ENCODE data around the gene SPX. TPM values are rescaled to one million over a fixed set of nuclear protein-coding genes. Genes with fewer than 3 reads are reported as not detected.

Gene SPX, protein sequence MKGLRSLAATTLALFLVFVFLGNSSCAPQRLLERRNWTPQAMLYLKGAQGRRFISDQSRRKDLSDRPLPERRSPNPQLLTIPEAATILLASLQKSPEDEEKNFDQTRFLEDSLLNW
- 1 to 10 TPM in 1 of 8 experiments, under 1 TPM in 7; 0.17 to 3.4 (median 0.29) TPM for total RNA-seq

DNA sequence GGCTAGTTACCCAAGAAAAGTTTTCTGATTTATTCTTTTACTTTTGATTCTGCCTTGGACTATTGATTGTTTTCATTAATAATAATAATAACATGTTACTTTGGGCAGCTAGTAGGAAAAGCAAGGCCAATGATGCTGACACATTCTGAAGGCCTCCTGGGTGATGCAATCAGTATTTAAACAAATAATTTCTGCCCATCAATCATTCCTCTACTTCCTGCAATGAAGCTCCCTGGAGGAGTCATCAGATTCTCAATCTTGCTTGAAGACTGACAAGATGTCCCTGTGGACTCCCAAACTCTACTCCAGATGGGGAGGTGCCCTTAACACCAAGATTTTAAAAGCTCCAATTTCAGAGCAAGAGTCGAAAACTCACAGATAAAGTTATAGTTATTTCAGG lies at the start of gene SPX:
Gene SPX, plus strand, starts transcription at position 244 of the 400 bp plus-strand sequence. CDS start 177 bp downstream, outside the sequence.
- Histone ChIP-seq H3K4me3 (peak within 1 kb of the TSS in 4 of 5 donors; percentile 43 to 51 (median 48)), H3K27ac (no peak within 1 kb of the TSS), H3K4me1 (replicated peaks in 1 of 2) (peaks cover 0 to 6% of the 10 kb centered on the region in 2 donors)
- ATAC-seq (replicated peaks in 6 of 8), result no peak
- 50 to 100% (median 79%) methylated on average over 1 of the region's 1 CpG; no CpG with 5 or more reads in 2 of the 10 experiments for WGBS, 10 experiments
- in situ Hi-C loops (cut with MboI; ENCODE audit: low pct_unique_long_range_greater_than_20kb in 2 of 9, low sequenced_read_pairs in 9 of 9, unreplicated experiment in 9 of 9), result no loop called here

DNA sequence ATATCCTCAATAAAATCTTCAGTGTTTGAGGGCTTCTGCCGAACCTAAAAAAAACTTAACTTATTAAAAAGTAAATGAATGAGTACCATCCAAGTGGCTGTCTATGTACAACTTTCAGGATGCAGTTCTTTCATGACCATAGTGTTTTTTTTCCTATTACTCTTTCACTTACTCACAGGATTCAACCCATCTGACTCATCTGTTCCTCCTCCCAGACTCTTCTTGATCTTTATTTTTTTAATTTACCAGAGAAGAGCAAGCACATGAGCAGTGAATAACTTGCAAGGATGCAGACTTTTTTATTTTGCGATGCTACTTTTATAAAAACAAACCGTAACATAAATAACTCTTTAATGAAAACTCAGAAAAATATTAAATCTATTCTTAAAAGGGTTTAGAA lies 49.1 kb upstream of the SPX start:
- WGBS, 10 experiments, result 60 to 100% (median 94%) methylated on average over 1 to 3 of the region's 3 CpGs
- peak in 2 of 8 experiments; percentile 78 to 85 for ATAC-seq (replicated peaks in 6 of 8)
- no peaks in the 10 kb centered on the region for H3K4me1 ChIP-seq (replicated peaks in 1 of 2)
- in situ Hi-C loops (cut with MboI; ENCODE audit: low pct_unique_long_range_greater_than_20kb in 2 of 9, low sequenced_read_pairs in 9 of 9, unreplicated experiment in 9 of 9), result no loop called here
- H3K27ac ChIP-seq, result no peak overlapping the region
- H3K4me3 ChIP-seq, result no peak overlapping the region

DNA sequence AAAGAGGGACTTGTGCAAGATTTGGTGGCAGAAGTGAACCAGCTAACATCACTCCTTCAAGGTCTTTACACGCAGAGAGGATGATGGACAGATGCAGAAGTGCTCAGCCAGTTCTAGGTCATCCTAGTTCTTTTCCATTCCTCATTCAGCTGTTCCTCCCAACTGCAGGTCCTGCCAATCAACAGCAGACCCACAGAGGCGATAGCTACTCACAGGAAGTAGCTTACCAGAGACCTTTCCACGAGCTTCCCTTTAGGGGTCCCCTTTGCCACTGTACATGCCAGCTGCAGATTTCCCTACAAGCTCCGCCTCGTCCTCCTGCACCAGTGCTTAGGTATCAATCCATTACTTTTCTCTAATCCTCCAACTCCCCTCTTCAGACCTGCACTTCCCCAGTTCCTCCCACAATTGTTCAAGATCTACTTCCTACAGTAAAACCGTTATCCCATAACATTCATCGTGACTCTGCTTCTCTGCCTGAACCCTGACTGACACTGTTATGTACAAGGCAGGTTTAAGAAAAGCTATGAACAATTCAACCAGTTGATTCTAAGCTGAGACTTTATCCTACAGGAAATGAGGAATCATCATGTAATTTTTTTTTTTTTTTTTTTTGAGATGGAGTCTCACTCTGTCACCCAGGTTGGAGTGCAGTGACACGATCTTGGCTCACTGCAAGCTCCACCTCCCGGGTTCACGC lies 47.2 kb upstream of the SPX start:
- in situ Hi-C loops (cut with MboI; ENCODE audit: low pct_unique_long_range_greater_than_20kb in 2 of 9, low sequenced_read_pairs in 9 of 9, unreplicated experiment in 9 of 9), result no loop called here
- Histone ChIP-seq H3K27ac (no peak overlapping the region), H3K4me1 (replicated peaks in 1 of 2) (no peaks in the 10 kb centered on the region), H3K4me3 (no peak overlapping the region)
- WGBS, 10 experiments, result 71 to 100% (median 94%) methylated on average over 1 to 6 of the region's 10 CpGs; no CpG with 5 or more reads in 1 of the 10 experiments
- ATAC-seq (replicated peaks in 6 of 8), result no peak

DNA sequence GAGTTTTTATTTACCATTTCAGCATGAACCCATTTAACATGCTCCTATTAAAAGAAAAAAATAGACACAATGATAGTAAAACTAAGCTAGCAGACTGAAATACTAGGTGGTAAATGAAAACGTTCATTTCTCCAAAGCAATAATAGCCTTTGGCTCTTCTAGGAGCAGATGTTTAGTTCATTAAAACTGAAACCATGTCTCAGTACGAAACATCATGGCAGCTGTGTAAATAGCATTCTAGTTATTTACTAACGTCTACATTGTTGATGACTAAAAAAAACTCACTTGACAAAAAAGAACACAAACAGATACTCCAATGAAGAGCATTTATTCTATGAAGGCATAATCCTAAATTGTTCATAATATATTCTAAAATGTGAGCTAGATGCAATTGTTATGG lies 42.6 kb upstream of the SPX start:
- in situ Hi-C loops (cut with MboI; ENCODE audit: low pct_unique_long_range_greater_than_20kb in 2 of 9, low sequenced_read_pairs in 9 of 9, unreplicated experiment in 9 of 9), result no loop called here
- H3K4me3 ChIP-seq, result no peak overlapping the region
- no peak for ATAC-seq (replicated peaks in 6 of 8)
- no peaks in the 10 kb centered on the region for H3K4me1 ChIP-seq (replicated peaks in 1 of 2)
- H3K27ac ChIP-seq, result no peak overlapping the region
- WGBS, 10 experiments, result 66 to 100% (median 85%) methylated on average over 2 to 3 of the region's 3 CpGs

DNA sequence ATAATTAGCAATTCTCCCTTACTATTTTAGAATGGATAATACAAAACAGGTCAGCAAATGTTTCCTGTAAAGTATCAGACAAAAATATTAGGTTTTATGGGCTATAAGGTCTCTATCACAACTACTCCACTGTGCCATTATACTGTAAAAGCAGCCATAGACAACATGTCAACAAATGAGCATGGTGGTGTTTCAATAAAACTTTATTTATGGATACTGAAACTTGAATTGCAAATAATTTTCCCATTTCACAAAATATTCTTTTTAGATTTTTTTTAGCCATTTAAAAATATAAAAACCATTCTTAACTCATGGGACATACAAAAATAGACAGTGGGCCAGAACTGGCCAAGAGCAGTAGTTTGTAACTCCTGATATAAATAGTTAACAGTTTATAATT lies 40.1 kb upstream of the SPX start:
- H3K4me3 ChIP-seq, result no peak overlapping the region
- no peak for ATAC-seq (replicated peaks in 6 of 8)
- H3K4me1 ChIP-seq (replicated peaks in 1 of 2), result no peaks in the 10 kb centered on the region
- in situ Hi-C loops (cut with MboI; ENCODE audit: low pct_unique_long_range_greater_than_20kb in 2 of 9, low sequenced_read_pairs in 9 of 9, unreplicated experiment in 9 of 9), result no loop called here
- H3K27ac ChIP-seq, result no peak overlapping the region

DNA sequence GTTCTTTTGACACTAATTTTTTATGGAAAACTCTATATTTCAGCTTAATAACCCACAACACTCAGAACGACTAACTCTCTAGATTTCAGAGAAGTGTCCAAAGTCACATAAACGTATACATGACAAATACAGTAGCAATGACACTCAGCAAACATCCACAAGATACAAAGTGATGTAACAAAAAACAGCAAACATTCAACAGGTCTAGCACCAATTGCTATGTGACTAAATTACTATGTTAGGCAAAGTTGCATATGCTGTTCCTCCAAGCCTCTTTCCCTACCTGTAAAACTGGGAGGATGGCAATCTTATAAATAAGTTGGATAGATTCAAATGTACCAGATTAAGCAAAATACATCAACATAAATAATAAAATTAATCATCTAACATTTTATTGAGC lies 26.3 kb upstream of the SPX start:
- WGBS, 10 experiments, result 0 to 92% (median 65%) methylated on average over 1 to 2 of the region's 2 CpGs; no CpG with 5 or more reads in 1 of the 10 experiments
- ATAC-seq (replicated peaks in 6 of 8), result no peak
- H3K4me3 ChIP-seq, result peak overlapping the region in 2 of 5 donors; percentile 84 to 87
- in situ Hi-C loops (cut with MboI; ENCODE audit: low pct_unique_long_range_greater_than_20kb in 2 of 9, low sequenced_read_pairs in 9 of 9, unreplicated experiment in 9 of 9), result no loop called here
- no peak overlapping the region for H3K27ac ChIP-seq
- H3K4me1 ChIP-seq (replicated peaks in 1 of 2), result peaks cover 14 to 29% of the 10 kb centered on the region in 2 donors

DNA sequence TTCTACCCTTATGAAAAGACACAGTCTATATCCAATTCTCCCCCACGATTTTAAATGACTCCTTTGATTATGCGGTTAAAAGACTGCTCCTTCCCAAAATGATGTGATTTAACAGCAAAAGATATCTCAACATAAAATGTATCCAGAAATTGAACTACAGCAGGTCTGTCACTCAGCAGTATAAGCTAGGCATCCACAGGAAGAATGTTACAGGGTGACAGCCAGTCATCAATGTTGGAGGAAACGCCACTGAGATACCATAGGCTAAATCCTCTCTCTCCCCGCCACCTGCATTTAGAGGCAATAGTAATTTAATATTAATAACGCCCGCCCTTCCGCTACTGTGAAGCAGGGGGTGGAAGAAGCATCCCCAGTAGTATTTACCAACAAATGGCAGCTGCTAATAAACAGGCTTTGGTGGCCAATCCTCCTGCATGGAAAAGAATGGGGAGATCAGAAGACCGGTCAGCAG lies 25.3 kb upstream of the SPX start:
- in situ Hi-C loops (cut with MboI; ENCODE audit: low pct_unique_long_range_greater_than_20kb in 2 of 9, low sequenced_read_pairs in 9 of 9, unreplicated experiment in 9 of 9), result no loop called here
- Histone ChIP-seq H3K27ac (peak overlapping the region; percentile 71 to 73), H3K4me1 (replicated peaks in 1 of 2) (peaks cover 14 to 29% of the 10 kb centered on the region in 2 donors), H3K4me3 (peak overlapping the region; percentile 84 to 88 (median 86))
- peak in 1 of 8 experiments; percentile 1 for ATAC-seq (replicated peaks in 6 of 8)
- WGBS, 10 experiments, result 0 to 17% (median 7%) methylated on average over 2 to 7 of the region's 8 CpGs; no CpG with 5 or more reads in 1 of the 10 experiments

DNA sequence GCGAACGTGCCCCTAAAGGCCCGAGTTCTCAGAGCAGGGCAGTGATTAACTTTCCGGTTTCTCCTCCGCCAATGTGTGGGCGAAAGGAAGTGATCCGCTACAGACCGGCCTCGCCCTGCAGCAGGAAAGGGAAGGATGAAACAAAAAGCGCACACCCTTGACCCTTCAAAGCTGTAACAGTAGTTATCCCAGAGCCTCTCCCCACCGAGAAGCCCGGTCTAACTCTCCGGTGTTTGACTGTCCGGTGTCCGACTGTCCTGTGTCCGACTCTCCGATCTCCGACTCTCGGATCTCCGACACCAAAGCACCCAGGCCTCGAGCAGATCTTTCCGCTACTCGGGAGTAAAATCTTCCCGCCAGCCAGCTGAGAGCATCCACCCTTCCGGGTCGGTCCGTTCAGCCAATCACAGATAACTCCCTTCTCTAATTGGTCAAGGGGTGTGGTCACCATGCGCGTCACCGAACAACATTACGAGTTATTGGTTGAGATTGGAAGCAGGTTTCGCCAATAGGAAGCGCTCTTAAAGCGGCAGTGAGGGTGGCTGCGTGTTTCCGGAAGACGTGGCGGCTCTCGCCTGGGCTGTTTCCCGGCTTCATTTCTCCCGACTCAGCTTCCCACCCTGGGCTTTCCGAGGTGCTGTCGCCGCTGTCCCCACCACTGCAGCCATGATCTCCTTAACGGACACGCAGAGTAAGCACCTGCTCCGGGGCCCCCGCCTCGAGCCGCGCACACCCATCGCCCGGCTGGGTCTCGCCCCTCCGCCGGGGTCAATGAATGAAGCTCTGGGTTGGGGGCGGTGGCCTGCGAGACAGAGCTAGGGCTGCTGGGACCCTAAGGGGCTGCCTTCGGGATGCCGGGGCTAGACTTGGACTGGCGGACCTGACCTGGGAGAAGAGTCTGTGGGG lies 24.6 kb upstream of the SPX start, which contains the start of the genes GOLT1B and RECQL:
Gene GOLT1B, plus strand, starts transcription at position 532 of the 906 bp plus-strand sequence. Its CDS starts 135 bp downstream, at position 667.
Gene RECQL, minus strand, starts transcription at position 378 of the 906 bp plus-strand sequence. CDS start 2,065 bp downstream, outside the sequence.
- peak; percentile 93 to 96 (median 95) for ATAC-seq (replicated peaks in 6 of 8)

DNA sequence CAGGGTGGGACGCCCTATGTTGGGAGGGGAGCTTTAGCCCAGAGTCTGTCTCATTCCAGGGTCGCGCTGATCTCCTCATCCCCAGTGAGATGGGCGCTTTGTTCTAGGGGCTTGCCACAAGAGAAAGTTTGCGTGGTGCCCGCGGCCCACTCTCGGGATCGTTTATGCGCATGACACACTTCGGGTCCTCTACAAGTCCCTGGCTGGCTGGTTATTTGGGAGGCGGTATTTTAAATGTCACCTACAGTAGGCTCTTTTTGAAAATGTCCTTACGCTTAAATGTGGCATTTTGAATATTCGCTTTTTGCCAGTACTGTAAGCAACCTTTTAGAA lies 24.0 kb upstream of the SPX start:
- in situ Hi-C loops (cut with MboI; ENCODE audit: low pct_unique_long_range_greater_than_20kb in 2 of 9, low sequenced_read_pairs in 9 of 9, unreplicated experiment in 9 of 9), result no loop called here
- H3K4me3 ChIP-seq, result peak overlapping the region; percentile 84 to 88 (median 86)
- peaks cover 14 to 29% of the 10 kb centered on the region in 2 donors for H3K4me1 ChIP-seq (replicated peaks in 1 of 2)
- WGBS, 10 experiments, result 0 to 3% (median 0%) methylated on average over 1 to 12 of the region's 14 CpGs; no CpG with 5 or more reads in 3 of the 10 experiments
- H3K27ac ChIP-seq, result peak overlapping the region; percentile 97 to 99
- ATAC-seq (replicated peaks in 6 of 8), result no peak

More for the DNA sequence above, 24.6 kb upstream of the SPX start, which contains the start of the genes GOLT1B and RECQL:
- peaks cover 14 to 29% of the 10 kb centered on the region in 2 donors for H3K4me1 ChIP-seq (replicated peaks in 1 of 2)
- peak within 1 kb of the TSS; percentile 84 to 88 (median 86) for H3K4me3 ChIP-seq
- 0 to 3% (median 0%) methylated on average over 2 to 18 of the region's 61 CpGs; no CpG with 5 or more reads in 3 of the 10 experiments for WGBS, 10 experiments
- in situ Hi-C loops (cut with MboI; ENCODE audit: low pct_unique_long_range_greater_than_20kb in 2 of 9, low sequenced_read_pairs in 9 of 9, unreplicated experiment in 9 of 9), result no loop called here
- peak within 1 kb of the TSS; percentile 97 to 99 for H3K27ac ChIP-seq

DNA sequence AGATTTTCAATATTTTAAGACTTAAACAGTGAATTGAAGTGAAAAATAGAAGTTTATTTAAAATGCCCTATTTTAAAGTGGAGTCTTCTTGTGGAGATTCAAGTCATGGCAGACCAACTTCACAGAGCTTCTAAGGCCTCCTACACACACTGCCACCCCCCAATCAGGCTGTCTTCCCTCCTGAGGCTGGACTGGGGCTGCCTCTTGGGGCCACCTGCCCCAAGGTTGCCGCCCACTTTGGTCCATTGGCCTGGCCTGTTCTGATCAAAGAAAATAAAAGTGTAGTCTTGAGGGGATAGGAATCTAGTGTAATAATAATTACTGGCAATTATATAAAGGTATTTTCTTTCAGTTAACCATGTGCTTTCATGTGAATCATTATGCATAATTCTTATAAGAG lies 23.2 kb upstream of the SPX start:
- WGBS, 10 experiments, result 83 to 100% (median 94%) methylated on average over 1 of the region's 1 CpG; no CpG with 5 or more reads in 6 of the 10 experiments
- peak overlapping the region; percentile 84 to 88 (median 86) for H3K4me3 ChIP-seq
- no peak for ATAC-seq (replicated peaks in 6 of 8)
- H3K4me1 ChIP-seq (replicated peaks in 1 of 2), result peaks cover 14 to 29% of the 10 kb centered on the region in 2 donors
- H3K27ac ChIP-seq, result peak overlapping the region in 1 of 2 donors; percentile 97
- in situ Hi-C loops (cut with MboI; ENCODE audit: low pct_unique_long_range_greater_than_20kb in 2 of 9, low sequenced_read_pairs in 9 of 9, unreplicated experiment in 9 of 9), result no loop called here

DNA sequence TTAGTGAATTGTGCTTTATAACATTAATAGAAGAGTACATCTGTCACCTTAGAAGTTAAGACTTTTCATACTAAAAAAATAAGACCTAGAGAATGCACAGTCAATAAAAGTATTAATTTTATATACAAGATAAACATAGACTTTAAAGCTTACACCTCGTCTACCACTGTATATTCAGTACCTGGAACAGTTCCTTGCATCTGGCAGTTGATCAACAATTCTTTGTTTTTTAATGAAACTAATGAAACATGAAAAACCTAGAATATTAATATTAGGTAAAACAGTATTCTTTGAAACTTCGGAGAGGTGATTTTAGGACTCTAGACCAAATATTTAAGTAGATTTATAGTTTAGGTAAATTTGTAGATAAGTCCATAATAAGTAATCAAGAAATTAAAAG lies 20.2 kb upstream of the SPX start:
- in situ Hi-C loops (cut with MboI; ENCODE audit: low pct_unique_long_range_greater_than_20kb in 2 of 9, low sequenced_read_pairs in 9 of 9, unreplicated experiment in 9 of 9), result no loop called here
- no peak for ATAC-seq (replicated peaks in 6 of 8)
- Histone ChIP-seq H3K27ac (no peak overlapping the region), H3K4me1 (replicated peaks in 1 of 2) (peaks cover 4 to 15% of the 10 kb centered on the region in 2 donors), H3K4me3 (no peak overlapping the region)
- WGBS, 10 experiments, result 0 to 90% (median 44%) methylated on average over 1 to 2 of the region's 2 CpGs; no CpG with 5 or more reads in 1 of the 10 experiments

DNA sequence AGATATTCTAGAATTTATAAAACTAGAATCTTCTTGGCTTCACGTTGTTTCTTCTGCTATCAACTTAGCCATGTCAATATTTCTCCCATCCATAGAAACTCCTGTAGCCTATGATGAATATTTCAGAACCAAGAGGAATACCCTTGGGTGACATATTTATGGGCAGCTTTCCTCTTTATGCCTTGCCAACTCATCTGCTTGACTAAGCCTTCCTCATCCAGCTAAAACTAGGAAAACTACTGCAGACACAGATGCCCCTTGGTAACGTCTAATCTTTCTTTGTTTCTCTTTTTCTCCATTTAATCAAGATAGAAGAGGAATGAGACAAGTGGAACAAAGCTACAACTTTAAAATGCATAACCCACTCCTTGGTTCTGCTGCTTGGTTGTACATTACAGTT lies 18.2 kb upstream of the SPX start:
- WGBS, 10 experiments, result 20 to 91% (median 71%) methylated on average over 1 to 2 of the region's 2 CpGs
- peak in 1 of 8 experiments; percentile 67 for ATAC-seq (replicated peaks in 6 of 8)
- Histone ChIP-seq H3K4me1 (replicated peaks in 1 of 2) (peaks cover 4 to 13% of the 10 kb centered on the region in 2 donors), H3K27ac (no peak overlapping the region), H3K4me3 (no peak overlapping the region)
- in situ Hi-C loops (cut with MboI; ENCODE audit: low pct_unique_long_range_greater_than_20kb in 2 of 9, low sequenced_read_pairs in 9 of 9, unreplicated experiment in 9 of 9), result no loop called here
